ENCODE measurements around the gene TEX11. TPM values are rescaled to one million over a fixed set of nuclear protein-coding genes. Genes with fewer than 3 reads are reported as not detected.
"Not testable (repeated sequence)": the region's sequence is repeated elsewhere in the genome, so short reads cannot be mapped to it uniquely, and the experiment has no call there.

TEX11 gene
- total and polyA plus RNA-seq, 4 donors = 0.08 to 1.7 TPM; not detected in 2

DNA sequence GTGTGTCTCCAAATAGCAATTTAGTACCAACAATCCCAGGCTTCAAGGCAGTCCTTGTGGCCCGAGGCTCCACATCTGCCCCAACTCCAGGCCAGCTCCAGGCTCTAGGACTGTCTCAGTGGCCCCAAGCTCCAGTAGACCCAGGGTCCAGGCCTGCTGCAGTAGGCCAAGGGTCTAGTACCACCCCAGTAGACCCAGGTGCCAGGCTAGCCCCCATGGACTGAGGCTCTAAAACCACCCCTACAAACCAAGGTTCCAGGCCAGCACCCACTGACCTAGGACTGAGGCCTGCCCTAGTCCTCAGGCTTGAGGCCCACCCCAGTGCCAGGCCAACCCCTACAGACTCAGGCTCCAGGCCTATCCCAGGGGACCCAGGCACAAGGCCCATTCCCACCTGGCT, 272.3 kb downstream of the TEX11 start:
- Histone ChIP-seq H3K36me3 (ENCODE audit: control insufficient read depth, insufficient read depth, low read length) (no peaks in the 10 kb centered on the region), H3K4me1 (ENCODE audit: control insufficient read depth, insufficient read depth, low read length) (no peaks in the 10 kb centered on the region), H3K4me3 (ENCODE audit: low read depth, low read length) (no peak overlapping the region), H3K9me3 (ENCODE audit: control insufficient read depth, insufficient read depth, low read length) (no peaks in the 10 kb centered on the region), H3K27me3 (ENCODE audit: control insufficient read depth, insufficient read depth, low read length) (no peaks in the 10 kb centered on the region), H3K27ac (ENCODE audit: low read depth, low read length) (no peak overlapping the region)
- no peak for DNase-seq (ENCODE audit: low read depth in 4 of 6, low spot score in 6 of 6)
- WGBS (ENCODE audit: insufficient coverage) = 50% methylated on average over 1 of the region's 1 CpG

DNA sequence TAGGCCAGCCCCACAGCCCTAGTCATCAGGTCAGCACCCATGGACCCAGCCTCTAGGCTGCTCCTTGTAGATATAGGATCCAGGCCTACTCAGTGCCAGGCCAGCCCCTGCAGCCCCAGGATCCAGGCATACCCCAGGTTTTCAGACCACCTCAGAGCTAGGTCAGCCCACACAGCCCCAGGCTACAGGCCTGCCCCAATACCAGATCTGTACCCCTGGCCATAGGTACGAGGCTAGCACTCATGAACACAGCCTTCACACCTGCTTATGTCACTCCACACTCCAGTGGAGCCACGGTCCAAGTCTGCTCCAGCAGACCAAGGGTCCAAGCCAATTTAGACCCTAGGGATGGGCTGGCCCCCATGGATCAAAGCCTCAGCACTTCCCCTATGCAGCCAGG, 272.8 kb downstream of the TEX11 start:
- no peak overlapping the region for H3K27ac ChIP-seq (ENCODE audit: low read depth, low read length)
- 55% methylated on average over 2 of the region's 2 CpGs for WGBS (ENCODE audit: insufficient coverage)
- DNase-seq (ENCODE audit: low read depth in 4 of 6, low spot score in 6 of 6) = no peak
- H3K36me3 ChIP-seq (ENCODE audit: control insufficient read depth, insufficient read depth, low read length) = no peaks in the 10 kb centered on the region
- no peaks in the 10 kb centered on the region for H3K9me3 ChIP-seq (ENCODE audit: control insufficient read depth, insufficient read depth, low read length)
- H3K27me3 ChIP-seq (ENCODE audit: control insufficient read depth, insufficient read depth, low read length) = no peaks in the 10 kb centered on the region
- no peaks in the 10 kb centered on the region for H3K4me1 ChIP-seq (ENCODE audit: control insufficient read depth, insufficient read depth, low read length)
- H3K4me3 ChIP-seq (ENCODE audit: low read depth, low read length) = no peak overlapping the region

DNA sequence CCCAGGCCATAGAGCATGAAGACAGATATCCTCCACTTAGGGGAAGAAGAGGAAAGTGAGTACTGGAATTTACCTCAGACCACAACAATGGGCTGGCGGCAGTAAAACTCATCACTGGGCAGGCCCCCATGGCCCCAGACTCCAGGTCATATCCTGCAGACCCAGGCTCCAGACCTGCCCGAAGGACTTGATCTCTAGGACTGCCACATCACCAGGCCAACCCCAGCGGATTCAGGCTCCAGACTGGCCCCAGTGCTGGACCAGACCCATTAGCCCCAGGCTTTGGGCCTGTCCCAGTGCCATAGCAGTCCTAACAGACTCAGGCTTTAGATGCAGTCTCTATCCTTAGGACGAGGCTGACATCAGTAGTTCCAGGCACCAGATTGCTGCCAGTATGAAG, 273.3 kb downstream of the TEX11 start:
- H3K36me3 ChIP-seq (ENCODE audit: control insufficient read depth, insufficient read depth, low read length) = no peaks in the 10 kb centered on the region
- no peak overlapping the region for H3K4me3 ChIP-seq (ENCODE audit: low read depth, low read length)
- 69% methylated on average over 4 of the region's 4 CpGs for WGBS (ENCODE audit: insufficient coverage)
- H3K9me3 ChIP-seq (ENCODE audit: control insufficient read depth, insufficient read depth, low read length) = no peaks in the 10 kb centered on the region
- no peaks in the 10 kb centered on the region for H3K27me3 ChIP-seq (ENCODE audit: control insufficient read depth, insufficient read depth, low read length)
- DNase-seq (ENCODE audit: low read depth in 4 of 6, low spot score in 6 of 6) = no peak
- H3K27ac ChIP-seq (ENCODE audit: low read depth, low read length) = no peak overlapping the region
- H3K4me1 ChIP-seq (ENCODE audit: control insufficient read depth, insufficient read depth, low read length) = no peaks in the 10 kb centered on the region

DNA sequence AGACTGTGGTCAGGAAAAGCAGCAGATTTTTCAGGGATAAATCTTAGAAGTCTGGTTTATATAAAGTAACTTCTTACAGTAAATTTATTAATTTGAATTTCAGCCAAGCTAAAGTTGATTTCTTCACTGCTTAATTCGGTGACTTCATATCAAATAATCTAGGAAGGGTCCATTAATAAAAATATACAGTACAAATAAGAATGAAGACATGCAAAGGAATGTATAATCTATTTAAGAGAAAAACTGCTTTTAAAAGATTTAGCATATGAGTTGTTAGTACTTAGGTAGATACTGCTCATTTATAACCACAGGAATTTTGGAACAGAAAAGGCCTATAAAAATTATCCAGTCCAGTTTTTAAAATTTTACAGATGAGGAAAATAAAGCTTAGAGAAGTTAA, 286.8 kb downstream of the TEX11 start:
- H3K27ac ChIP-seq (ENCODE audit: low read depth, low read length) = no peak overlapping the region
- no peaks in the 10 kb centered on the region for H3K4me1 ChIP-seq (ENCODE audit: control insufficient read depth, insufficient read depth, low read length)
- no peaks in the 10 kb centered on the region for H3K36me3 ChIP-seq (ENCODE audit: control insufficient read depth, insufficient read depth, low read length)
- DNase-seq (ENCODE audit: low read depth in 4 of 6, low spot score in 6 of 6) = no peak
- WGBS (ENCODE audit: insufficient coverage) = no CpG with 5 or more reads among the region's 1 CpG
- H3K4me3 ChIP-seq (ENCODE audit: low read depth, low read length) = no peak overlapping the region
- H3K27me3 ChIP-seq (ENCODE audit: control insufficient read depth, insufficient read depth, low read length) = no peaks in the 10 kb centered on the region
- H3K9me3 ChIP-seq (ENCODE audit: control insufficient read depth, insufficient read depth, low read length) = no peaks in the 10 kb centered on the region

DNA sequence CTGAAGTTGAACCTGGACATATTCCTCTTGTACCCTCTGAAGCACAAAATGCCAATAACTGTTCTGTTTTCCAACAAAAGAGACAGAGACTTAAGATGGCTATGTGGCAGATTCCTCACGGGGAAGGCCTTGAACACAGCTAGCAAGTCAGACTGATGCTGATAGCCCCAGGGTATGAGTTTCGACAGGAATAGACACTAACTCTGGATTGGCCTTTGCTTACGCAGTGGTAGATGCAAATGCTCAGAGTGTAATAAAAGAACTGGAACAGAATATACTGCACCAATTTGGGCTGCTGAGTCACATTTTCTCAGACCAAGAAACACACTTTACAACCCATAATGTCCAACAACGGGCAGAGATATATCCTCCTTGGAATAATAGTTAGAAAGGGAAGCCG, 290.0 kb downstream of the TEX11 start:
- Histone ChIP-seq H3K27me3 (ENCODE audit: control insufficient read depth, insufficient read depth, low read length) (no peaks in the 10 kb centered on the region), H3K27ac (ENCODE audit: low read depth, low read length) (no peak overlapping the region), H3K36me3 (ENCODE audit: control insufficient read depth, insufficient read depth, low read length) (no peaks in the 10 kb centered on the region), H3K4me3 (ENCODE audit: low read depth, low read length) (no peak overlapping the region), H3K4me1 (ENCODE audit: control insufficient read depth, insufficient read depth, low read length) (no peaks in the 10 kb centered on the region), H3K9me3 (ENCODE audit: control insufficient read depth, insufficient read depth, low read length) (no peaks in the 10 kb centered on the region)
- no peak for DNase-seq (ENCODE audit: low read depth in 4 of 6, low spot score in 6 of 6)
- 77% methylated on average over 2 of the region's 5 CpGs for WGBS (ENCODE audit: insufficient coverage)

DNA sequence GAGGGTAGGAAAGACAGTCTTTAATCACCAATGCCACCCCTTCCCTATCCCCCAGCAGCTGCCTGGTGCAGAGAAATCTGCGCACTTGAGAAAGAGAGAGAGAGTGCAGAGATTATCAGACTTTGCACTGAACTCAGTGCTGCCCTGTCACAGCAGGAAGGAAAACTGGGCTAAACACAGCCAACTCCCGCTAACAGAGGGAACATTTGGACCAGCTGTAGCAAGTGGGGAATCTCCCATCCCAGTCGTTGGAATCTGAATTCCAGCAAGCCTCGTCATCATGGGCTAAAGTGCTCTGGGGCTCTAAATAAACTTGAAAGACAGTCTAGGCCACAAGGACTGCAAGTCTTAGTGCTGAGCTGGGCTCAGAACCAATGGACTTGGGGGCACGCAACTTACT, 295.2 kb downstream of the TEX11 start:
- DNase-seq (ENCODE audit: low read depth in 4 of 6, low spot score in 6 of 6) = no peak
- no peak overlapping the region for H3K27ac ChIP-seq (ENCODE audit: low read depth, low read length)
- H3K4me3 ChIP-seq (ENCODE audit: low read depth, low read length) = no peak overlapping the region
- 61% methylated on average over 5 of the region's 5 CpGs for WGBS (ENCODE audit: insufficient coverage)
- no peaks in the 10 kb centered on the region for H3K27me3 ChIP-seq (ENCODE audit: control insufficient read depth, insufficient read depth, low read length)
- H3K4me1 ChIP-seq (ENCODE audit: control insufficient read depth, insufficient read depth, low read length) = no peaks in the 10 kb centered on the region
- H3K36me3 ChIP-seq (ENCODE audit: control insufficient read depth, insufficient read depth, low read length) = no peaks in the 10 kb centered on the region
- no peaks in the 10 kb centered on the region for H3K9me3 ChIP-seq (ENCODE audit: control insufficient read depth, insufficient read depth, low read length)

DNA sequence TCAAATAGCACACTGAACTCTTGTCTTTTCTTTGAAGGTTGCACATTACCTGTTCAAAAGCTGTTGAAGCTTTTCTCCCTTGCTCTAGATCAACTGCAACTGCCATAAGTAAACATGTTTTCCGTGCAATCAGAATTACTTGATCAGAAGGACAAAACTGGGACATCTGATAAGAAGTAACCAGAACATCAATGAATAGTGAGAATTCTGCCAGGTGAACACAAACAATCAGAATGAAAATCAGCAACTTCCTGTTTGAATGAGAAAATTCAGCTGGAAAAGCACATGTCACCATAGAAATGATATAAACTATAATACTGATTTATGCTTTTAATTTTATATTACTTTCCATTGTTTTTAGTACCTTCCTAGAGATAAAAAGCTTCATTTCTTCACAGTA, 303.2 kb downstream of the TEX11 start:
- Histone ChIP-seq H3K9me3 (ENCODE audit: control insufficient read depth, insufficient read depth, low read length) (no peaks in the 10 kb centered on the region), H3K4me3 (ENCODE audit: low read depth, low read length) (no peak overlapping the region), H3K36me3 (ENCODE audit: control insufficient read depth, insufficient read depth, low read length) (no peaks in the 10 kb centered on the region), H3K4me1 (ENCODE audit: control insufficient read depth, insufficient read depth, low read length) (no peaks in the 10 kb centered on the region), H3K27ac (ENCODE audit: low read depth, low read length) (no peak overlapping the region), H3K27me3 (ENCODE audit: control insufficient read depth, insufficient read depth, low read length) (no peaks in the 10 kb centered on the region)
- DNase-seq (ENCODE audit: low read depth in 4 of 6, low spot score in 6 of 6) = no peak
- WGBS (ENCODE audit: insufficient coverage) = no CpG with 5 or more reads among the region's 1 CpG

DNA sequence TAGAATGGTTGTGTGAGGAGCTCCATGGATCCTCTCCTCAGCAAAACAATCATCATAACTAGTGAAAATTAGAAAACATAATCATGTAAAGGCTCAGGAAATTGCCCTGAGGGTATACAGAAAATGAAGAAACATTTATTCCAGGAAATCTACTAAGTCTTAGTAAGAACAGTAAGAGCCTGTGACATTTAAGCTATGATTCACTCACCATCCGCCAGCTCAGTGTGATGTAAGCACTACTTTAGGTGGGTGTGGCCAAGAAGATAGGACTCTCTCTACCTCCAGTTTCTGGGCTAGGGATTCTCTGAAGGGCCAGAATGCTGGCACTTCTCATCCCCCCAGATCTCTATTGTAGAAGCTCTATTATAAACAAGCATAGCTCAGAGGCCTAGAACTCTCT, 316.4 kb downstream of the TEX11 start:
- no peaks in the 10 kb centered on the region for H3K9me3 ChIP-seq (ENCODE audit: control insufficient read depth, insufficient read depth, low read length)
- H3K4me3 ChIP-seq (ENCODE audit: low read depth, low read length) = no peak overlapping the region
- no peak overlapping the region for H3K27ac ChIP-seq (ENCODE audit: low read depth, low read length)
- no CpG with 5 or more reads among the region's 1 CpG for WGBS (ENCODE audit: insufficient coverage)
- no peaks in the 10 kb centered on the region for H3K27me3 ChIP-seq (ENCODE audit: control insufficient read depth, insufficient read depth, low read length)
- DNase-seq (ENCODE audit: low read depth in 4 of 6, low spot score in 6 of 6) = no peak
- no peaks in the 10 kb centered on the region for H3K36me3 ChIP-seq (ENCODE audit: control insufficient read depth, insufficient read depth, low read length)
- no peaks in the 10 kb centered on the region for H3K4me1 ChIP-seq (ENCODE audit: control insufficient read depth, insufficient read depth, low read length)

DNA sequence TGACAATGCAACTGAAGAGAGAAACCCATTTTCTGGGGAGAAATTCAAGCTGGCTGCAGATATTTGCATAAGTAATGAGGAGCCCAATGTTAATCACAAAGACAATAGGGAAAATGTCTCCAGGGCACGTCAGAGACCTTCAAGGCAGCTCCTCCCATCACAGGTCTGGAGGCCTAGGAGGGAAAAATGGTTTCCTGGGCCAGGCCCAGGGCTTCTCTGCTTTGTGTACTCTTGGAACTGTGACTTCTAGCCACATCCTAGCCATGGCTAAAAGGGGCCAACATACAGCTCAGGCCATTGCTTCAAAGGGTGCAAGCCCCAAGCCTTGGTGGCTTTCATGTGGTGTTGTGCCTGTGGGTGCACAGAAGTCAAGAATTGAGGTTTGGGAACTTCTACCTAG, 321.4 kb downstream of the TEX11 start:
- not testable (repeated sequence) for H3K4me1 ChIP-seq (ENCODE audit: control insufficient read depth, insufficient read depth, low read length); DNase-seq (ENCODE audit: low read depth in 4 of 6, low spot score in 6 of 6); H3K36me3 ChIP-seq (ENCODE audit: control insufficient read depth, insufficient read depth, low read length); H3K9me3 ChIP-seq (ENCODE audit: control insufficient read depth, insufficient read depth, low read length); H3K27ac ChIP-seq (ENCODE audit: low read depth, low read length); H3K27me3 ChIP-seq (ENCODE audit: control insufficient read depth, insufficient read depth, low read length); H3K4me3 ChIP-seq (ENCODE audit: low read depth, low read length)
- WGBS (ENCODE audit: insufficient coverage) = 30% methylated on average over 1 of the region's 1 CpG

DNA sequence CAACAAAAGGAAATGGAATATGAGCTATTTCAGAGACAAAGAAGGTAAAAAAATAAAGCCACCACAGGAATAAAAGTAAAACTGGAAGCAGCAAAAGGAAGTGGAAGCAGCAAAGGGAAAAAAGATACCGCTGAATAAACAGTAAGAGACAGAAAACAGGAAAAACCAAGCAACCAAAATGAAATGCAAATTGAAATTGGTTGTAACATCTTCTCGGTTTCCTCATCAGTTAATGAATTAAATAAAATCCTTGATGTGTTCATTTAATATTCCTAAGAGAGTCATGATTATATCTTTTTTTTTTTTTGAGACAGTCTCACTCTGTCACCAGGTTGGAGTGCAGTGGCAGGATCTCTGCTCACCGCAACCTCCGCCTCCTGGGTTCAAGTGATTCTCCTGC, 331.1 kb downstream of the TEX11 start:
- 100% methylated on average over 2 of the region's 4 CpGs for WGBS (ENCODE audit: insufficient coverage)
- no peaks in the 10 kb centered on the region for H3K27me3 ChIP-seq (ENCODE audit: control insufficient read depth, insufficient read depth, low read length)
- no peaks in the 10 kb centered on the region for H3K9me3 ChIP-seq (ENCODE audit: control insufficient read depth, insufficient read depth, low read length)
- no peak for DNase-seq (ENCODE audit: low read depth in 4 of 6, low spot score in 6 of 6)
- H3K27ac ChIP-seq (ENCODE audit: low read depth, low read length) = no peak overlapping the region
- no peaks in the 10 kb centered on the region for H3K4me1 ChIP-seq (ENCODE audit: control insufficient read depth, insufficient read depth, low read length)
- no peaks in the 10 kb centered on the region for H3K36me3 ChIP-seq (ENCODE audit: control insufficient read depth, insufficient read depth, low read length)
- no peak overlapping the region for H3K4me3 ChIP-seq (ENCODE audit: low read depth, low read length)
